ENCODE measurements around the gene SUGCT. TPM values are rescaled to one million over a fixed set of nuclear protein-coding genes. Genes with fewer than 3 reads are reported as not detected.

The SUGCT gene
- total and polyA plus RNA-seq, 9 of the 15 experiments (the other 6 are each of a cell fraction or from before 2014, with no cell fraction given) = 0.58 to 2.5 (median 1.4) TPM

- TF ChIP-seq TSHZ1 (CRISPR knock-in tag; IDR thresholded peaks at IDR 0.05) (no peak), SAFB2 (IDR thresholded peaks at IDR 0.05; ENCODE audit: borderline replicate concordance, low read depth, low read length, severe bottlenecking) (no peak), ETV6 (IDR thresholded peaks at IDR 0.05; ENCODE audit: borderline replicate concordance in 1 of 2, low read depth in 2 of 2, low read length in 1 of 2) (no peak), ETV6 (CRISPR knock-in tag; IDR thresholded peaks at IDR 0.05; ENCODE audit: borderline replicate concordance) (no peak), XRCC3 (IDR thresholded peaks at IDR 0.05) (no peak), MAFG (tag; conservative IDR thresholded peaks at IDR 0.05) (no peak), RBM22 (IDR thresholded peaks at IDR 0.05; ENCODE audit: low read depth, low read length, poor library complexity, severe bottlenecking) (no peak), ZMIZ1 (IDR thresholded peaks at IDR 0.05; ENCODE audit: low read depth in 2 of 2, low read length in 2 of 2) (no peak), TOE1 (IDR thresholded peaks at IDR 0.05; ENCODE audit: borderline replicate concordance) (no peak), TOE1 (CRISPR knock-in tag; IDR thresholded peaks at IDR 0.05; ENCODE audit: borderline replicate concordance, low read depth) (no peak)
Measured at GRCh38 chr7:40654171-40654570, 519.4 kb downstream of the SUGCT start (continued).

Data from K562 (cell line).